Measurements from ENCODE around the gene PPARD. TPM values are rescaled to one million over a fixed set of nuclear protein-coding genes. Genes with fewer than 3 reads are reported as not detected.

The PPARD gene
- polyA plus RNA-seq, 2 donors = 28.1 to 45.1 TPM

- peak overlapping the region in 1 of 2 donors; percentile 12 for H3K27ac ChIP-seq (ENCODE audit: low read depth in 2 of 2, low read length in 1 of 2)
- WGBS, 2 donors = 94 to 97% methylated on average over 5 of the region's 5 CpGs
Observed at GRCh38 chr6:35400111-35400510, 57.8 kb downstream of the PPARD start.

DNA sequence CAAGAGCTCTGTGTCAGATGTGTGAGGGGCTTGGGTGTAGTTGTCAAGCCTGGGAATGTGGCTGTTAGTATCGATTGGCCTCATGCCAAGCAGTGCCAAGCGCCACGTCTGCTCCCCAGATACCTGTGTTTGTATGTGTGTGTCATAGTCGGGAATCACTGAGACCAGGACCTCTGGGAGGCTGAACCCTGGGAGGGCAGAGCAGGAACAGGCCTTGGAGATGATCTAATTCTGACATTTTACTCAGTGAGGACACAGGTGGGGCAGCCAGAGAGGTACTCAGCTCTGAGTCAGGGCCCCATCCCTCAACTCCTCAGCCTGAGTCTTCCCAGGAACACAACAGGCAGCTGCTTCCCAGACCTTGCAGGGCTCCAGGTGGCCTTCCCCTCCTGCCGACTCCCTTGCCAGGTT is 58.5 kb downstream of the PPARD start:
- no peaks in the 10 kb centered on the region for H3K27me3 ChIP-seq (ENCODE audit: control insufficient read depth in 1 of 2, insufficient read depth in 2 of 2, low read length in 2 of 2)
- H3K27ac ChIP-seq (ENCODE audit: low read depth in 2 of 2, low read length in 1 of 2) = peak overlapping the region; percentile 29 to 67
- H3K9me3 ChIP-seq (ENCODE audit: control insufficient read depth in 2 of 2, insufficient read depth in 1 of 2, low read depth in 1 of 2, low read length in 1 of 2) = no peaks in the 10 kb centered on the region
- H3K4me3 ChIP-seq (ENCODE audit: low read depth in 1 of 2, low read length in 2 of 2) = no peak overlapping the region
- WGBS, 2 donors = 64 to 70% methylated on average over 5 of the region's 5 CpGs
- peaks cover 0 to 14% of the 10 kb centered on the region in 2 donors for H3K36me3 ChIP-seq (ENCODE audit: control insufficient read depth in 2 of 2, insufficient read depth in 2 of 2, low read length in 1 of 2)
- peaks cover 0 to 6% of the 10 kb centered on the region in 2 donors for H3K4me1 ChIP-seq (ENCODE audit: control insufficient read depth in 2 of 2, insufficient read depth in 2 of 2, low read length in 1 of 2)

More at GRCh38 chr6:35400111-35400510, 57.8 kb downstream of the PPARD start:
- Histone ChIP-seq H3K4me1 (ENCODE audit: control insufficient read depth in 2 of 2, insufficient read depth in 2 of 2, low read length in 1 of 2) (peaks cover 0 to 6% of the 10 kb centered on the region in 2 donors), H3K36me3 (ENCODE audit: control insufficient read depth in 2 of 2, insufficient read depth in 2 of 2, low read length in 1 of 2) (peaks cover 0 to 14% of the 10 kb centered on the region in 2 donors), H3K27me3 (ENCODE audit: control insufficient read depth in 1 of 2, insufficient read depth in 2 of 2, low read length in 2 of 2) (no peaks in the 10 kb centered on the region), H3K4me3 (ENCODE audit: low read depth in 1 of 2, low read length in 2 of 2) (no peak overlapping the region), H3K9me3 (ENCODE audit: control insufficient read depth in 2 of 2, insufficient read depth in 1 of 2, low read depth in 1 of 2, low read length in 1 of 2) (no peaks in the 10 kb centered on the region)

- WGBS, 2 donors = 84% methylated on average over 5 of the region's 5 CpGs
- H3K27me3 ChIP-seq (ENCODE audit: control insufficient read depth in 1 of 2, insufficient read depth in 2 of 2, low read length in 2 of 2) = no peaks in the 10 kb centered on the region
- no peak overlapping the region for H3K4me3 ChIP-seq (ENCODE audit: low read depth in 1 of 2, low read length in 2 of 2)
- H3K4me1 ChIP-seq (ENCODE audit: control insufficient read depth in 2 of 2, insufficient read depth in 2 of 2, low read length in 1 of 2) = peaks cover 0 to 6% of the 10 kb centered on the region in 2 donors
- no peaks in the 10 kb centered on the region for H3K9me3 ChIP-seq (ENCODE audit: control insufficient read depth in 2 of 2, insufficient read depth in 1 of 2, low read depth in 1 of 2, low read length in 1 of 2)
- peak overlapping the region; percentile 29 to 67 for H3K27ac ChIP-seq (ENCODE audit: low read depth in 2 of 2, low read length in 1 of 2)
- peaks cover 0 to 14% of the 10 kb centered on the region in 2 donors for H3K36me3 ChIP-seq (ENCODE audit: control insufficient read depth in 2 of 2, insufficient read depth in 2 of 2, low read length in 1 of 2)
Observed at GRCh38 chr6:35401514-35401913, 59.2 kb downstream of the PPARD start.

GRCh38 chr6:35402136-35402855 is 59.9 kb downstream of the PPARD start:
- H3K27me3 ChIP-seq (ENCODE audit: control insufficient read depth in 1 of 2, insufficient read depth in 2 of 2, low read length in 2 of 2) = no peaks in the 10 kb centered on the region
- peaks cover 0 to 6% of the 10 kb centered on the region in 2 donors for H3K4me1 ChIP-seq (ENCODE audit: control insufficient read depth in 2 of 2, insufficient read depth in 2 of 2, low read length in 1 of 2)
- 75 to 77% methylated on average over 8 of the region's 8 CpGs for WGBS, 2 donors
- no peak overlapping the region for H3K4me3 ChIP-seq (ENCODE audit: low read depth in 1 of 2, low read length in 2 of 2)
- H3K9me3 ChIP-seq (ENCODE audit: control insufficient read depth in 2 of 2, insufficient read depth in 1 of 2, low read depth in 1 of 2, low read length in 1 of 2) = no peaks in the 10 kb centered on the region
- peaks cover 0 to 14% of the 10 kb centered on the region in 2 donors for H3K36me3 ChIP-seq (ENCODE audit: control insufficient read depth in 2 of 2, insufficient read depth in 2 of 2, low read length in 1 of 2)
- no peak overlapping the region for H3K27ac ChIP-seq (ENCODE audit: low read depth in 2 of 2, low read length in 1 of 2)

DNA sequence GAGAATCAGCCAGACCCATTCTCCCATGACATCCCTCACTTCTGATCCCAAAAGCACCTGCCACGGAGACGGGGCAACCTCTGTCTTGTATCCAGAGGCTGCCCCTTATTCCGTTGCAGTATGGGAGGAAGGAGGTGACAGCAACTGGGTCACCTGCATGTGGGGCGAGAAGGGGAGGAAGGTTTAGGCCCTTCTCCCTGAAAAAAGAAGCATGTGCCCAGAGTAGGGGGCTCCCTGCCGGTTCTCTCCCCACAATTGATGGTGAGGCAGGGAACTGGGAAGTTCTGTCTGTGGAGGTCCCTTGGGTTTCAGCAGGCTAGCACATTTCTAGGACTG is 60.5 kb downstream of the PPARD start:
- peaks cover 0 to 6% of the 10 kb centered on the region in 2 donors for H3K4me1 ChIP-seq (ENCODE audit: control insufficient read depth in 2 of 2, insufficient read depth in 2 of 2, low read length in 1 of 2)
- no peak overlapping the region for H3K4me3 ChIP-seq (ENCODE audit: low read depth in 1 of 2, low read length in 2 of 2)
- 75 to 93% methylated on average over 5 of the region's 5 CpGs for WGBS, 2 donors
- peaks cover 0 to 12% of the 10 kb centered on the region in 2 donors for H3K36me3 ChIP-seq (ENCODE audit: control insufficient read depth in 2 of 2, insufficient read depth in 2 of 2, low read length in 1 of 2)
- no peak overlapping the region for H3K27ac ChIP-seq (ENCODE audit: low read depth in 2 of 2, low read length in 1 of 2)
- H3K9me3 ChIP-seq (ENCODE audit: control insufficient read depth in 2 of 2, insufficient read depth in 1 of 2, low read depth in 1 of 2, low read length in 1 of 2) = no peaks in the 10 kb centered on the region
- H3K27me3 ChIP-seq (ENCODE audit: control insufficient read depth in 1 of 2, insufficient read depth in 2 of 2, low read length in 2 of 2) = no peaks in the 10 kb centered on the region

DNA sequence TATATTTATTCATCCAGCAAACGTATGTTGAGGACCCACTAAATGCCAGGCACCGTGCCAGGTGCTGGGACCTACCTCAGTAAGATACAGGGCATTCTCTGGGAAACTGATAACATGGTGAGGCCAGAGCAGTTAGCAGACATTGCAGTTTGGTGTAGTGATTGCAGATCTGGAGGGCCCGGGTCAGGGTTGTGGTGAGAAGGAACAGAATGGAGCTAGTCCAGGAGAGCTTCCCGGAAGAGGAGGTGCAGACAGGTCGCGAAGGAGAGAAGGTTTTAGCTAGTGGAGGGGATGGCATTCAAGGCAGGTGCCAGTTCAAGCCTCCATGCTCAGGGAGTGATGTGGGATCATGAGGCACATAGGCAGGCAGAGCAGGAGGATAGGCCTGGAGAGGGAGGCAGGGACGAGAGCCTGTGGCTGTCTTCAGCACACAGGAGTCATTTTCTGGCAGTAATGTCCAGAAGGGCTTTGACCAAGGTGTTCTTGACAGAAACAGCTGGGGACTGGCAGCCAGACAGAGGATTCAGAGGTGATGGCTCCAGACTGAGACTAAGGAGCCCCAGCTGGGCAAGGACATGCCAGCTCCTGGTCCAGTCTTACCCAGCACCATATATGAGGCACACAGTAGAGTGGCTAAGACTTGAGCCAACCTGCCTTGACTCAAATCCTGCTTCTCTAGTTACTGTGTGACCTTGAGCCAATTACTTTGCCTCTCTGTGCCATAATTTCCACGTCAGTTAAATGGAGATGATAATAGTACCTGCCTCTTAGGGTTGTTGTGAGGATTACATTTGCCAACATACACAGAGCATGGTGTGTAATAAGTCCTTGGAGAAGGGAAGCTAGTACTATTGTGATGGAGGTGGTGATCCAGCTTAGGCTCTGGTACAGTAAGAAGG is 61.4 kb downstream of the PPARD start:
- H3K27me3 ChIP-seq (ENCODE audit: control insufficient read depth in 1 of 2, insufficient read depth in 2 of 2, low read length in 2 of 2) = no peaks in the 10 kb centered on the region
- H3K4me3 ChIP-seq (ENCODE audit: low read depth in 1 of 2, low read length in 2 of 2) = no peak overlapping the region
- no peaks in the 10 kb centered on the region for H3K9me3 ChIP-seq (ENCODE audit: control insufficient read depth in 2 of 2, insufficient read depth in 1 of 2, low read depth in 1 of 2, low read length in 1 of 2)
- H3K27ac ChIP-seq (ENCODE audit: low read depth in 2 of 2, low read length in 1 of 2) = no peak overlapping the region
- H3K36me3 ChIP-seq (ENCODE audit: control insufficient read depth in 2 of 2, insufficient read depth in 2 of 2, low read length in 1 of 2) = peaks cover 0 to 4% of the 10 kb centered on the region in 2 donors
- H3K4me1 ChIP-seq (ENCODE audit: control insufficient read depth in 2 of 2, insufficient read depth in 2 of 2, low read length in 1 of 2) = peaks cover 0 to 6% of the 10 kb centered on the region in 2 donors
- 90 to 95% methylated on average over 8 of the region's 8 CpGs for WGBS, 2 donors

DNA sequence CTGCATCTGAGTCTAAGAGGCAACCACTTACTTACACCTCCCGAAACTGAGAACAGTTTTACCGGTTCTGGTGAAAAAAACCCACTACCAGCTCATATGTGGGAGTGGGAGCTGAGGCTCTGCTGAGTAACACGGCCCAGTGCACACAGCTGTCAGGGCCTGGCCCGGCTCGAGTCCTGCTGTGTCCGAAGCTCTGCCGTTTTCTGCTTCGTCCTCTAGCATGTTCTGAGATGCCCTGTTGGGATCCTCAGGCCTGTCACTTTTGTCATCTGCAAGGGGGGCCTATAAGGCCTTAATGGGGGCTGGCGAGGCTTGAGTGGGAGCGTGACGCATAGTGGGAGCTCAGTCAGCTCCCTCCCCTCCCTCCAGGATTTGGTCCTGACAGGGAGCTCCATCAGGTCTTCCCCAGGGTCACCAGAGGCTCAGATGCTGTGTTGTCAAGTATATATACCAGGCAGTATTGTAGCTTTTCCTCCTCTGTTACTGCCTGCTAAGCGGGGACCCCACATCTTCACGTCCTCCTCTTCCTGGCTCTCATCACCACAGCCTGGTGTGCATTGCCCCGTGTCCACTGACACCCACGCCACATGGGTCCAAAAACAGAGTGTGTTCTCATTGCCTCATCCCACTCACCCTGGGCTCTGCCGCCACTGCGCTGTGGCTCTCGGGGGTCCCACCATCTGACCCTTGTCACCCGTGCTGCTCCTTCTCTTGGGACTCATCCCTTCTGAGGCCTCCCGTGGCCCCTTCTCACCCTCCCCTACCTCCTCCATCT is 64.5 kb downstream of the PPARD start:
- Histone ChIP-seq H3K4me3 (ENCODE audit: low read depth in 1 of 2, low read length in 2 of 2) (no peak overlapping the region), H3K36me3 (ENCODE audit: control insufficient read depth in 2 of 2, insufficient read depth in 2 of 2, low read length in 1 of 2) (peaks cover 3 to 12% of the 10 kb centered on the region in 2 donors), H3K27me3 (ENCODE audit: control insufficient read depth in 1 of 2, insufficient read depth in 2 of 2, low read length in 2 of 2) (no peaks in the 10 kb centered on the region), H3K4me1 (ENCODE audit: control insufficient read depth in 2 of 2, insufficient read depth in 2 of 2, low read length in 1 of 2) (peaks cover 0 to 6% of the 10 kb centered on the region in 2 donors), H3K27ac (ENCODE audit: low read depth in 2 of 2, low read length in 1 of 2) (no peak overlapping the region), H3K9me3 (ENCODE audit: control insufficient read depth in 2 of 2, insufficient read depth in 1 of 2, low read depth in 1 of 2, low read length in 1 of 2) (no peaks in the 10 kb centered on the region)
- WGBS, 2 donors = 91 to 92% methylated on average over 20 of the region's 20 CpGs

DNA sequence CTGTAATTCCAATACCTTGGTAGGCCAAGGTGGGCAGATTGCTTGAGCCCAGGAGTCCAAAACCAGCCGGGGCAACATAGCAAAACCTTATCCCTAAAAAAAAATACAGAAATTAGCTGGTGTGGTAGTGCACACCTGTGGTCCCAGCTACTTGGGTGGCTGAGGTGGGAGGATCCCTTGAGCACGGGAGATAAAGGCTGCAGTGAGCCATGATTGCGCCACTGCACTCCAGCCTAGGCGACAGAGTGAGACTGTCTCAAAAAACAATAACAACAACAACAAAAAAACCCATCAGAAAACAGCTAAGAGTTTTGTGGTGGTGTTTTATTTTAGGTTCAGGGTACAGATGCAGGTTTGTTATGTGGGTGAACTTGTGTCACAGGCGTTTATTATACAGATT is 66.9 kb downstream of the PPARD start:
- Histone ChIP-seq H3K36me3 (ENCODE audit: control insufficient read depth in 2 of 2, insufficient read depth in 2 of 2, low read length in 1 of 2) (peaks cover 3 to 27% of the 10 kb centered on the region in 2 donors), H3K27ac (ENCODE audit: low read depth in 2 of 2, low read length in 1 of 2) (no peak overlapping the region), H3K9me3 (ENCODE audit: control insufficient read depth in 2 of 2, insufficient read depth in 1 of 2, low read depth in 1 of 2, low read length in 1 of 2) (no peaks in the 10 kb centered on the region), H3K4me1 (ENCODE audit: control insufficient read depth in 2 of 2, insufficient read depth in 2 of 2, low read length in 1 of 2) (peaks cover 3 to 6% of the 10 kb centered on the region in 2 donors), H3K4me3 (ENCODE audit: low read depth in 1 of 2, low read length in 2 of 2) (no peak overlapping the region), H3K27me3 (ENCODE audit: control insufficient read depth in 1 of 2, insufficient read depth in 2 of 2, low read length in 2 of 2) (no peaks in the 10 kb centered on the region)
- 88% methylated on average over 5 of the region's 5 CpGs for WGBS, 2 donors

DNA sequence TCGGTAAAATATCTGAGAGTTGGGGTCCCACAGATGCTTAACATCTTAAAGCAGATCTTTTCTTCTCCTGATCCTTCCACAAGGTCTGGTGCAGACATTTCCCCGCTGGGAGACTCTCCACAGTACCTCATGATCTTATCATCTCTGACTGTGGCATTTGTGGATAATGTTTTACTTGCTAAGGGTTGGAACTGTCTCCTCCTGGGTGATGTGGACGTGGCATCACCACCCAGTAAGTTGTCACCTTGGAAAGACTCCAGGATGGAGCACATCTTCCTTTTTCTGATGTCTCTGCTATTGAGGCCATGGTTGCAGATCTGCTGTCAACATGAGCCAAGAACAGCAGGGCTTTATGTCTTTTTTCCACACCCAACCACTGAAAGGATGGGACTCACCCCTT is 67.8 kb downstream of the PPARD start:
- Histone ChIP-seq H3K9me3 (ENCODE audit: control insufficient read depth in 2 of 2, insufficient read depth in 1 of 2, low read depth in 1 of 2, low read length in 1 of 2) (no peaks in the 10 kb centered on the region), H3K4me3 (ENCODE audit: low read depth in 1 of 2, low read length in 2 of 2) (no peak overlapping the region), H3K36me3 (ENCODE audit: control insufficient read depth in 2 of 2, insufficient read depth in 2 of 2, low read length in 1 of 2) (peaks cover 3 to 30% of the 10 kb centered on the region in 2 donors), H3K4me1 (ENCODE audit: control insufficient read depth in 2 of 2, insufficient read depth in 2 of 2, low read length in 1 of 2) (peaks cover 0 to 6% of the 10 kb centered on the region in 2 donors), H3K27me3 (ENCODE audit: control insufficient read depth in 1 of 2, insufficient read depth in 2 of 2, low read length in 2 of 2) (no peaks in the 10 kb centered on the region), H3K27ac (ENCODE audit: low read depth in 2 of 2, low read length in 1 of 2) (no peak overlapping the region)
- WGBS, 2 donors = 65 to 67% methylated on average over 3 of the region's 3 CpGs
